GM12892 (cell line): ENCODE measurements around the gene GNPTG.
A peak's percentile ranks its signal among the peaks of the same experiment; 100 is the strongest.

Source experiments
- DNase-seq: peaks from one replicate; pipeline ENCODE4 v3.0.0; 2011; ENCODE audit not compliant: insufficient read length
- FAIRE-seq: peaks from 2 replicates; lab custom pipeline; 2011; peaks lifted over from hg19 to GRCh38; lab: Jason Lieb, UNC
- POLR2A ChIP-seq: IDR thresholded peaks from 2 replicates; pipeline ENCODE4 v1.6.1; 2011; ENCODE audit warnings: low read depth, low read length, control low read depth
- POLR2AphosphoS5 ChIP-seq: IDR thresholded peaks from 2 replicates; pipeline ENCODE4 v1.6.1; 2011; ENCODE audit warnings: low read depth, low read length, control low read depth
- TAF1 ChIP-seq: IDR thresholded peaks from 2 replicates; pipeline ENCODE4 v1.6.1; 2011; ENCODE audit warnings: low read depth, mild to moderate bottlenecking, control low read depth, low read length, borderline replicate concordance

Gene GNPTG

DNA sequence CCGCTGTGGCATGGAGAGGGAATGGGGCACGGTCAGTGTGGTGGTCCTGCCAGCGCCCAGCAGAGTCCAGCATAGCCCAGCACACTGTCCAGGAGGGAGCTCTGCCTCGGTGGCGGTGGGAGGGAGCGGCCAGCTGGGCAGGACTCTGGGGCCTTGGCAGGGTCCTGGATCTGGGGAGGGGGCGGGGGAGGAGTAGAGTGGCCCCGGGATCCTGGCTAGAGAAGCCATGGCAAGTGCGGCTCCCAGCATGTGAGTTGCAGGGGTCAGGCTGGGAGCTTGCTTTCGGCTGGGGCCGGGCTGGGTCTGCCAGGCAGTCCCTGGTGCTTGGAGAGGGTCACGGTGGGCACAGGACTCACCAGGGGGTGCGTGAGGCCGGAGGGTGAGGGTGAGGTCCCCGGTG, 3.9 kb downstream of the GNPTG start:
- TF ChIP-seq POLR2A (no peak), POLR2AphosphoS5 (no peak), TAF1 (no peak)
- DNase-seq (no peak), FAIRE-seq (no peak)

- DNase-seq, result no peak
- TF ChIP-seq TAF1 (no peak), POLR2AphosphoS5 (no peak), POLR2A (no peak)
- no peak for FAIRE-seq
Observed at GRCh38 chr16:1356061-1356900, 4.5 kb downstream of the GNPTG start.

DNA sequence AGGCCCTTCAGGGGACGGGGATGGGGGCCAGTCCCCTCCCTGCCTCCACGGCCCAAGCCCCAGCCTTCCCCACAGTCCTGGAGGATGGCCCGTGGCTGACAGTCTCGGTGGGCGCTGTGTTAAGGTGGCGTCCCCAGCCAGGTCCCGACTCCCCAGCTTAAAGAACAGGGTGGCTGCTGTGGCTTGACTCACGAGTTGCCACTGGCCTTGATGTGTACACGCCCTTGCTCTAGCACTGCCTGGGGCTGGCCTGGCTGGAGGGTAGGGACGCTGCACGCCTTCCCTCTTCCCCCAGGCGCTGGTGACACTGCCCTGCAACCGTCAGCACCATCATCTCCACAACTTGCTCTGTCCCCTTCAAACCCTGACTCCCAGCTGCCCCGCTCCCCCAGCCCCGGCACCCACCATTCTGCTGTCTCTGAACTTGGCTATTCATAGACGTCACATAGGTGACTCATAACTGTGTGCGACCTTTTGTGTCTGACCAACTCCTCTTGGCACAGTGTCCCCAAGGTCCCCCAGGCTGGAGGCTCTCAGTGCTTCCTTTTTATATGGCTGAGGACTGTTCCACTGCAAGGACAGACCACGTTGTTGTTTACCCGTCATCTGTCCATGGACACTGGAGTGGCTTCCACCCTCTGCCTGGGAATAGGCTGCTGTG, 6.3 kb downstream of the GNPTG start:
- no peak for FAIRE-seq
- no peak for TF ChIP-seq POLR2A
- no peak for TF ChIP-seq TAF1
- no peak for TF ChIP-seq POLR2AphosphoS5
- DNase-seq, result no peak

- FAIRE-seq (no peak), DNase-seq (no peak)
- no peak for TF ChIP-seq TAF1
- TF ChIP-seq POLR2A, result no peak
- no peak for TF ChIP-seq POLR2AphosphoS5
Observed at GRCh38 chr16:1361685-1362360, 10.1 kb downstream of the GNPTG start.

- DNase-seq (no peak), FAIRE-seq (no peak)
- TF ChIP-seq POLR2A, result no peak
- no peak for TF ChIP-seq TAF1
- TF ChIP-seq POLR2AphosphoS5, result no peak
Observed at GRCh38 chr16:1362807-1363206, 11.1 kb downstream of the GNPTG start.

DNA sequence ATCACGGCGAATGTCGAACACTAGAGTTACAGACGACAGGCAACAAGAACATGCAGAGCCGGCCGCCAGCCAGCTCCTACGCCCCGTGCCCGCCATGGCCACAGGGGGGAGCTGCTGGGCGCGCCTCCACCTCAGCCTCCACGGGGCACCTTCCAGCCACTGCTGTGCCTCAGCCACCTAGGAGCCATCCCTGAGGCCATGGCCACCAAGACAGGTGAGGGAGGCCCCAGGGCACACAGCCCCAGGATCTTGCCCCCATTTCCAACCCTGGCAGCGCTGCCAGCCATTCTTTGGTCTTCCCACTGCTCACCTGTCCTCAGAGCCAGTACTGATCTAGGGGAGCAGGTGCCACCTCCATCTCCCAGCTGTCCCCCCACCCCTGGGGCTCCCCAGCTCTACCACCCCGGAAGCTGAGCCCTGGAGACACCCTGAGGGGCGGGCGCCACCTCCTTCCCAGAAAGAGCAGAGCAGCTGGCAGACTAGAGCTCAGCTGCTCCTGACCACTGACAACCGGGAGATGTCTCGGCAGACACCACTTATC, 11.8 kb downstream of the GNPTG start:
- DNase-seq (peak; percentile 89), FAIRE-seq (peak; percentile 81)
- no peak for TF ChIP-seq POLR2A
- TF ChIP-seq TAF1, result no peak
- TF ChIP-seq POLR2AphosphoS5, result no peak

DNA sequence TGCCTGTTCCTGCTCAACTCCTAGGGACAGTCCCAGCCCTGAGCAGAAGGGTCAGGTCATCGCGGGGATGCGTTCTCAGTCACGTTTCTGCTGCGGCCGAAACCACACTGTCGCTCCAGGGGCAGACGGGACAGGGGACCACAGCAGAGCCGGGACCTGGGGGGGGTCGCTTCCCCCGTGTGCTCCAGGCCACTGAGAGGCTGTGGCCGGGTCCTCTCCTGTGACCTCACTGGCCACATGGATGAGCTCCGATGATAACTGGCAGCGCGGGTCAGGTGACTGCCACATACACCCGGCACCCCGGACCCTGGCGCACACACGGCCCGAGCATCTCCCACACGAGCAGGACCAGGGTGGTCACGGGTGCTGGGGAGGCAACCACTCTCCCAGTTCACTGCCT, 12.8 kb downstream of the GNPTG start:
- DNase-seq (no peak), FAIRE-seq (no peak)
- TF ChIP-seq POLR2AphosphoS5 (no peak), POLR2A (no peak), TAF1 (no peak)

GRCh38 chr16:1366060-1366711, 14.5 kb downstream of the GNPTG start:
- no peak for DNase-seq
- FAIRE-seq, result no peak
- no peak for TF ChIP-seq POLR2A
- no peak for TF ChIP-seq TAF1
- TF ChIP-seq POLR2AphosphoS5, result no peak

- TF ChIP-seq POLR2AphosphoS5 (no peak), TAF1 (no peak), POLR2A (no peak)
- DNase-seq (no peak), FAIRE-seq (no peak)
Observed at GRCh38 chr16:1366712-1367299, 15.1 kb downstream of the GNPTG start.

DNA sequence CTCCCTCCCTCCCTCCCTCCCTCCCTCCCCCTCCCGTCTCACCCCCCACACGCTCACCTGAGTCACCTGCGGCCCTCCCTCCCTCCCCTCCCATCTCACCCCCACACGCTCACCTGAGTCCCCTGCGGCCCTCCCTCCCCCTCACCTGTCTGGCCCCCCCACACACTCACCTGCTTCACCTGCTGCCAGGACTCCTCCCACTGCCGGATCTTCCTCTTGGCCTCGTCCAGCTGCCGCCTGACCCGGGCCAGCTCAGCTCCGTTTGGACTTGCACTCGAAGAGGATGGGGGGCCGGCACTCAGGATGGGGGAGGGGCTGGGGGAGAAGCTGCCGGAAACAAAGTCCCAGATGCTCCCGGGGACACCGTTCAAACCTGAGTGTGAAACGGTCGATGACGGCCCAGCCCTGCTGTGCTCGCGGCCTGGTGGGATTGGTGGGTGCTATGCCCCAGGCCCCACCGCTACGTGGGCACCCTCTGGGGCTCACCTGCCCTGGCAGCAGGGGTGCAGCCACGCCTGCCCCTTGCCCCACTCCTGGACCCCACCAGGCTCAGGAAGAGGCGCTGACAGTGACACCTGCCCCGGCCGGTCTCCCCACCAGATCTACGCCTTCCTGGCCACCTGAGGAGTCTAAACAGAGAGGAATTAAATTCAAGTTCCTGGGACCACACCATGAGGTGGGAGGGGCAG, 15.9 kb downstream of the GNPTG start:
- FAIRE-seq (no peak), DNase-seq (no peak)
- no peak for TF ChIP-seq POLR2A
- no peak for TF ChIP-seq TAF1
- TF ChIP-seq POLR2AphosphoS5, result no peak
